ENCODE results near the gene TAPBPL.
"Not testable (repeated sequence)": the region's sequence is repeated elsewhere in the genome, so short reads cannot be mapped to it uniquely, and the experiment has no call there.

The TAPBPL gene

DNA sequence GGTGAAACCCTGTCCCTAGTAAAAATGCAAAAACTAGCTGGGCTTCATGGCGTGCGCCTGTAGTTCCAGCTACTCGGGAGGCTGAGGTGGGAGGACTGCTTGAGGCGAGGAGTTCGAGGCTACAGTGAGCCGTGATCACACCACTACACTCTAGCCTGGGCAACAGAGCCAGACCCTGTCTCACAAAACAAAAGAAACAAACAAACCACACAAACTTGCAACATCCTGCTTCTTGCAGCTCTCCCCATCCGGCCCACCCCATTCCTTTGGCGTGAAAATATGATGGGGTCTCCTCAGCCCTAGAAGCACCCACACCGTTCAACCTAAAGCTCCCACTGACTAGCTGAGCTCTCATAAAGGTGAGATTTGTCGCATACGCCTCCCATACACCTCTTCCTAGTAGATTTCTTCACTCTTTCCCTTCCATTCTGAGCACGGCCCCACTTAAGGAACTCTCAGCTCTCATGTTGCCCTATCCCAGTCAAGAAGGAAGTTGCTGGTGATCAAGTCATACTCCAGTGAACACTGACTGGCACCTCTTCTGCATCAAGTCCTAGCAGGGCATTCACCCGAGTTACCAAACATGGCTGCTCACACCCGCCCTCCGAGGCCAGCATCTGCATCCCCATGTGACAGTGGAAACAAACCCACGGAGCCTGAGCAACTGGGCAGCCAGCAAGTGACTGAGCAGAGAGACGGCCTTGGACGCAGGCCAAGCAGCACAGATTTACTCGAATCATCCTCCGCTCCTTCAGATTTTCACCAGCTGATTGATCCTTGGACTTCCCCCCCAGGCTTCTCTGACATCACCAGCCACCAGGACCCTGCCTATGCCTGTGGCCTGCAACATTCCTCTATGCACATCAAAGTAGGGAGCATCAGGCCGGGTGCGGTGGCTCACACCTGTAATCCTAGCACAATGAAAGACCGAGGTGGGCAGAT lies 26.0 kb upstream of the TAPBPL start:
- Histone ChIP-seq H3K27ac (ENCODE audit: insufficient read depth, low read depth, low read length, poor library complexity, severe bottlenecking) (no peak overlapping the region), H3K4me1 (ENCODE audit: control insufficient read depth, insufficient read depth, low read length) (no peaks in the 10 kb centered on the region), H3K9me3 (ENCODE audit: control insufficient read depth, low read length) (no peaks in the 10 kb centered on the region), H3K4me3 (ENCODE audit: insufficient read depth, low read depth, low read length) (no peak overlapping the region), H3K36me3 (ENCODE audit: control insufficient read depth, insufficient read depth, low read length) (no peaks in the 10 kb centered on the region), H3K27me3 (ENCODE audit: control insufficient read depth, insufficient read depth, low read length, poor library complexity, severe bottlenecking) (no peaks in the 10 kb centered on the region)
- 94 to 95% methylated on average over 23 of the region's 23 CpGs for WGBS, 2 experiments

DNA sequence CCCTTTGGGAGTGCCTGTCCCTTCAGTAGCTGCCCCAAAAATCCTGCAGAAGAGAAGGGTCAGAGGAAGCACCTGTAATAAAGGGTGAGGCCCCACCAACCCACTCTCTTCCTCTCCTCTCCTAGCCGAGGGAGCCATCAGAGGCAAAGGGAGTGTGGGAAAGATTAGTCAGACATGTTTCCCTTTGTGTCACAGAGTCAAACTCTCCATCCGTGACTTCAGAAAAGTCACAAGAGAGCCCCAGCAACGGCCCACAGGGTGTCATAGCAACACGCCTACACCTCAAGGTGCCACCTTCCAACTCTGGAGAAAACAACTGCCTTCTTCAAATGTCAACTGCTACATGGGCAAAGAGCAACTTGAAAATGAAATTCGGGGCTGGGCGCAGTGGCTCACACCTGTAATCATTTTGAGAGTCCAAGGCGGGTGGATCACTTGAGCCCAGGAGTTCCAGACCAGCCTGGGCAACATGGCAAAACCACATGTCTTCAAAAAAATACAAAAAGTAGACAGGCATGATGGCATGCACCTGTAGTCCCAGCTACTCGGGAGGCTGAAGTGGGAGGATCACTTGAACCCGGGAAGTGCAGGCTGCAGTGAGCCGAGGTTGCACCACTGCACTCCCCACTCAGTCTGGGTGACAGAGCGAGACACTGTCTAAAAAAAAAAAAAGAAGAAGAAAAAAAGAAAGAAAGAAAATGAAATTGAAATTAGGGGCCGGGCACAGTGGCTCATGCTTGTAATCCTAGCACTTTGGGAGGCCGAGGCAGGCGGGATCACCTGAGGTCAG lies 24.8 kb upstream of the TAPBPL start:
- H3K27me3 ChIP-seq (ENCODE audit: control insufficient read depth, insufficient read depth, low read length, poor library complexity, severe bottlenecking), result no peaks in the 10 kb centered on the region
- no peaks in the 10 kb centered on the region for H3K9me3 ChIP-seq (ENCODE audit: control insufficient read depth, low read length)
- no peaks in the 10 kb centered on the region for H3K36me3 ChIP-seq (ENCODE audit: control insufficient read depth, insufficient read depth, low read length)
- no peak overlapping the region for H3K27ac ChIP-seq (ENCODE audit: insufficient read depth, low read depth, low read length, poor library complexity, severe bottlenecking)
- H3K4me3 ChIP-seq (ENCODE audit: insufficient read depth, low read depth, low read length), result no peak overlapping the region
- 90 to 91% methylated on average over 14 of the region's 14 CpGs for WGBS, 2 experiments
- H3K4me1 ChIP-seq (ENCODE audit: control insufficient read depth, insufficient read depth, low read length), result no peaks in the 10 kb centered on the region

DNA sequence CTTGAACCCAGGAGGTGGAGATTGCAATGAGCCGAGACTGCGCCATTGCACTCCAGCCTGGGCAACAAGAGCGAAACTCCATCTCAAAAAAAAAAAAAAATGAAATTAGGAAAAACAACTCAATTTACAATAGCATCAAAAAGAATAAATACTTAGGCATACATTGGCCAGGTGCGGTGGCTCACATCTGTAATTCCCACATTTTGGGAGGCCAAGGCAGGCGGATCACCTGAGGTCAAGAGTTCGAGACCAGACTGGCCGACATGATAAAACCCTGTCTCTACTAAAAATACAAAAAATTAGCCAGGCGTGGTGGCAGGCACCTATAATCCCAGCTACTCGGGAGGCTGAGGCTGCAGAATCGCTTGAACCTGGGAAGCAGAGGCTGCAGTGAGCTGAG lies 24.0 kb upstream of the TAPBPL start:
- H3K27ac ChIP-seq (ENCODE audit: insufficient read depth, low read depth, low read length, poor library complexity, severe bottlenecking), result not testable (repeated sequence)

DNA sequence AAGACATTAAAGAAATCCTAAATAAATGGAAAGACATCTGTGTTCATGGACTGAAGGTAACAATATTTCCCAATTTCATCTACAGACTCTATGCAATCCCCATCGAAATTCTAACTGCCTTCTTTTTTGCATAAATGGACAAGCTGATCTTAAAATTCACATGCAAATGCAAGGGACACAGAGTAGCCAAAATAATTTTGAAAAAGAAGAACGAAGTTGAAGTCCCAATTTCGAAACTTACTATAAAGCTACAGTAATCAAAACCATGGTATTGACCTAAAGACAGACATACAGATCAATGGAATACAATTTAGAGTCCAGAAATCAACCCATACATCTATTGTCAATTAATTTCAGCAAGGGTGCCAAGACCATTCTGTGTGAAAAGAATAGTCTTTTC lies 23.5 kb upstream of the TAPBPL start:
- Histone ChIP-seq H3K4me1 (ENCODE audit: control insufficient read depth, insufficient read depth, low read length) (no peaks in the 10 kb centered on the region), H3K27me3 (ENCODE audit: control insufficient read depth, insufficient read depth, low read length, poor library complexity, severe bottlenecking) (no peaks in the 10 kb centered on the region), H3K9me3 (ENCODE audit: control insufficient read depth, low read length) (no peaks in the 10 kb centered on the region), H3K36me3 (ENCODE audit: control insufficient read depth, insufficient read depth, low read length) (no peaks in the 10 kb centered on the region), H3K27ac (ENCODE audit: insufficient read depth, low read depth, low read length, poor library complexity, severe bottlenecking) (no peak overlapping the region), H3K4me3 (ENCODE audit: insufficient read depth, low read depth, low read length) (no peak overlapping the region)
- WGBS, 2 experiments, result 90 to 98% methylated on average over 3 of the region's 3 CpGs

More for the DNA sequence above, 24.0 kb upstream of the TAPBPL start:
- 92% methylated on average over 10 of the region's 10 CpGs for WGBS, 2 experiments
- H3K27me3 ChIP-seq (ENCODE audit: control insufficient read depth, insufficient read depth, low read length, poor library complexity, severe bottlenecking); H3K4me3 ChIP-seq (ENCODE audit: insufficient read depth, low read depth, low read length); H3K9me3 ChIP-seq (ENCODE audit: control insufficient read depth, low read length); H3K4me1 ChIP-seq (ENCODE audit: control insufficient read depth, insufficient read depth, low read length); H3K36me3 ChIP-seq (ENCODE audit: control insufficient read depth, insufficient read depth, low read length): not testable (repeated sequence)

DNA sequence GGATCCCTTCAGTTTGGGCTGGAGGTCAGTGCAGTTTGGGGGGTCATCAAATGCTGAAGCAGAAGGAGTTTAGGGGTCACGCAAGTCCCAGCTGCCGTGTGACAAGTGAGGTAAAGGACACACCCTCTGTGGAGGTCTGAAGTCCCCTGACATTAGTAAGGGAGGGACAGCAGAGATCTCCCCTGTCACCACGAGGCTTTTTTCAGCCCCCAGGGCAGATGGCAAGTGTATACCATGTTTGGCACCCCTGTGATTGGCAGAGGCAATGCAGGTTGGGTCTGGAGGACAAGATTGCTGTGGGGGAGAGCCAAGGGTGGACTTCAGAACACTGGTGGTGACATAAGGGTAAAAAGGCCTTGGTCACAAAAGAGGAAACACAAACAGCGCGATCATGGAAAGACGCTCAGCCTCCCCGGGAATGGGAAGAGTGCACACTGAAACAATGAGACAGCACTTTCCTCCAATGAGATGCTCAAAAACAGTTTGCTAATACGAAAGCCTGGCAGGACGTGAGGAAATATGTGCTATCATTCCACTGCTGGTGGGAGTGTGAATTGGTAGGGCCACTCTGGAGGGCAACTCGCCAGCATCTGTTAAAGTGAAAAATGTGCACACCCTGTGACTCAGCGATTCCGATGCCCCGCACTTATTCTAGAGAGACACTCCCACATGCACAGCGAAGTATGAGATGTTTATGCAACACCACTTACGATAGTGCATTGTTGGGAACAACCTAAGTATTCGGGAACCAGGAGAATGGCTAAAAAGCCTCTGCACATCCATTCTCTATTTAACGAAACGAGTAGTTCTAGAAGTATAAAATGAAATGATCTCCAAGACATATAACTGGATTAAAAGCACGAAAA lies 21.5 kb upstream of the TAPBPL start:
- Histone ChIP-seq H3K27ac (ENCODE audit: insufficient read depth, low read depth, low read length, poor library complexity, severe bottlenecking) (no peak overlapping the region), H3K9me3 (ENCODE audit: control insufficient read depth, low read length) (no peaks in the 10 kb centered on the region), H3K27me3 (ENCODE audit: control insufficient read depth, insufficient read depth, low read length, poor library complexity, severe bottlenecking) (no peaks in the 10 kb centered on the region), H3K36me3 (ENCODE audit: control insufficient read depth, insufficient read depth, low read length) (no peaks in the 10 kb centered on the region), H3K4me3 (ENCODE audit: insufficient read depth, low read depth, low read length) (no peak overlapping the region), H3K4me1 (ENCODE audit: control insufficient read depth, insufficient read depth, low read length) (no peaks in the 10 kb centered on the region)
- 93% methylated on average over 19 of the region's 19 CpGs for WGBS, 2 experiments

DNA sequence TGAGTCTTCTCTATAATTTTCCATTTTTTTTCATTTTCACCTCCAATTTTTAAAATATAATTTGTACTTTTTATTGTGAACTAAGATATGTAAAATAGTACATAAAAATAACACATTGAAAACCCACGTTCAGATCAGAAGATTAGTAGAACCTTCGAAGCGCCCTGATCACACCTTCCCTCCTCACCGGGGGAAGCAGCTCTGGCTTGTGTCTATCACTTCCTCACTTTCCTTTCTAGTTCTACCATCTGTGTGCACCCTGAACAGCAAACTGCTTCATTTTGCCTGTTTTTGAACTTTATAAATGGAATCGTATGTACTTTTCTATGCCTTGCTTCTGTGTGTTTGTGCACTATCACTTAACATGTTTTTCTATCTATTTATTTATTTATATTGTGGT lies 18.9 kb upstream of the TAPBPL start:
- Histone ChIP-seq H3K27ac (ENCODE audit: insufficient read depth, low read depth, low read length, poor library complexity, severe bottlenecking) (no peak overlapping the region), H3K36me3 (ENCODE audit: control insufficient read depth, insufficient read depth, low read length) (no peaks in the 10 kb centered on the region), H3K4me3 (ENCODE audit: insufficient read depth, low read depth, low read length) (no peak overlapping the region), H3K9me3 (ENCODE audit: control insufficient read depth, low read length) (no peaks in the 10 kb centered on the region), H3K4me1 (ENCODE audit: control insufficient read depth, insufficient read depth, low read length) (no peaks in the 10 kb centered on the region), H3K27me3 (ENCODE audit: control insufficient read depth, insufficient read depth, low read length, poor library complexity, severe bottlenecking) (no peaks in the 10 kb centered on the region)
- WGBS, 2 experiments, result 91 to 97% methylated on average over 4 of the region's 5 CpGs

DNA sequence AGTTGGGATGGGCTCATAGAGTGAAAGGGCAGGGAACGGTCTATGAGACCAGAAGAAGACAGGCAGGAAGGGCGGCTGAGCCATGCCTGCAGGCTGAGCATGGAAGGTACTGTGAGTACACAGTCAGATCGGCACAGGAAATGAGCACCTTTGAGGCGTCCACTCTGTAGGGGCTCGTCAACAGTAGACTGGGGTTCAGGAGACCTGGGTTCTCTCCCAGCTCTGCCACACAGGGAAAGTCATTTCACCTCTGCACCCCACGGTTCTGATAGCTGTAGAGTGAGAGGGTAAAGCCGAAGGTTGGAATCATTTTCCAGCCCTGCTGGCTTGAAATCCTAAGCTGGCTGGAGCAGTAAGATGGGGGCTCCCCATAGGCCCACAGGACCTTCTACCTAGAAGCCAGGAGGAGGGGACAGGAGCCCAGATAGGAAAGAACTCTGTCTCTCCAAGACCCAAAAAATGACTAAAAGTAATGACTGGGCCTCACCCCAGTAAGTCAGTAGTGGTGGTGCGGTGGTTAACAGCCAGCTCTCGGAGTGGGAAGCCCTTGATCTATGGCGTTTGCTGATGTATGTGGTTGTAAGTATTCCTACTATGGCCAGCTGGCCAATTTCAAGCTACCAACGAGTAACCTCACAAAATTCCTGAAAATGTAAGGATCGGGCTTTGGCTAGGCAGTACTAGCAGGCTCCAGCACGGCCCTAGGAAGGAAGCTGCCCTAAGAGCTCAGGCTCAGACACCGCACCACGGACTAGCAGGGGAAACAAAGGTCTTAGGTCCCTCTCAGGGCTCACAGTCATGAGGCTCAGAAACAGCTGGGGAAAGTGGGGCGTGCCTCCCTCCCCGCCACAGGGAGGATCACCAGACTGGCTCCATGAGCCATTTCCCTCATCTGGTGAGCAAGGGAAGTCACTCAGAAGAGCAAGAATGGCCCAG lies 17.4 kb upstream of the TAPBPL start:
- no peaks in the 10 kb centered on the region for H3K4me1 ChIP-seq (ENCODE audit: control insufficient read depth, insufficient read depth, low read length)
- no peak overlapping the region for H3K27ac ChIP-seq (ENCODE audit: insufficient read depth, low read depth, low read length, poor library complexity, severe bottlenecking)
- H3K27me3 ChIP-seq (ENCODE audit: control insufficient read depth, insufficient read depth, low read length, poor library complexity, severe bottlenecking), result no peaks in the 10 kb centered on the region
- H3K4me3 ChIP-seq (ENCODE audit: insufficient read depth, low read depth, low read length), result no peak overlapping the region
- H3K9me3 ChIP-seq (ENCODE audit: control insufficient read depth, low read length), result no peaks in the 10 kb centered on the region
- H3K36me3 ChIP-seq (ENCODE audit: control insufficient read depth, insufficient read depth, low read length), result no peaks in the 10 kb centered on the region
- WGBS, 2 experiments, result 88 to 92% methylated on average over 17 of the region's 17 CpGs

DNA sequence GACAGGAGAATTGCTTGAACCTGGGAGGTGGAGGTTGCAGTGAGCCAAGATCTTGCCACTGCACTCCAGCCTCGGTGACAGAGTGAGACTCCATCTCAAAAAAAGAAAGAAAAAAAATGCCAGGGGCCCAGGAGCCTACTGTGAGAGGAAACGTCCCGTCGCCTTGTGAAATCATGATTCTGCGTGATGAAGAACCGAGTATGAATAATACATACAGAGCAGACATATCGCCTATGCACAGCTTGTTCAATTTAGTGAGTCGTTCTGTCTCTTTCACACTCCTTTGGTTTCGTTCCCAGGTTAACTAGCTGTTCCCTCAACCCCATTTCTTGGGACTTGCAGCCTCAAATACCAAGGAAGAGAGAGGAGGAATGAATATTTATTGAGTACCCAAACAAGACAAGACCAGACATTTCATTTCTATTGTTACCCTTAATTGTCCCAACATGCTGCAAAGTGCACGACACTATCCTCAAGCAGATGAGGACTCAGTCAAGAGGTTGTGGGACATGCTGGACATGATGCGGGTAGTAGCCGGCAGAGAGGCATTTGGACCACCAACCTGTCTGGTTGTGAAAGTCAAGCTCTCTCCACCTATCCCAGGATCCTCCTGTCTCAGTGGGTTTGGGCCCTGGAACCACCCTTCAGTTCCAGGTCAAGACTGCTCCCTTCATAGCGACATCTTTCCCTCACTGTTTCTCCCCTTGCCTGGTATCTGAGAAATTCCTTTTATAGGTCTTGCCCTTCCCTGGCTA lies 15.7 kb upstream of the TAPBPL start:
- H3K27ac ChIP-seq (ENCODE audit: insufficient read depth, low read depth, low read length, poor library complexity, severe bottlenecking), result no peak overlapping the region
- WGBS, 2 experiments, result 87 to 88% methylated on average over 13 of the region's 13 CpGs
- H3K4me3 ChIP-seq (ENCODE audit: insufficient read depth, low read depth, low read length), result no peak overlapping the region
- H3K27me3 ChIP-seq (ENCODE audit: control insufficient read depth, insufficient read depth, low read length, poor library complexity, severe bottlenecking), result no peaks in the 10 kb centered on the region
- H3K9me3 ChIP-seq (ENCODE audit: control insufficient read depth, low read length), result no peaks in the 10 kb centered on the region
- H3K4me1 ChIP-seq (ENCODE audit: control insufficient read depth, insufficient read depth, low read length), result no peaks in the 10 kb centered on the region
- H3K36me3 ChIP-seq (ENCODE audit: control insufficient read depth, insufficient read depth, low read length), result no peaks in the 10 kb centered on the region

DNA sequence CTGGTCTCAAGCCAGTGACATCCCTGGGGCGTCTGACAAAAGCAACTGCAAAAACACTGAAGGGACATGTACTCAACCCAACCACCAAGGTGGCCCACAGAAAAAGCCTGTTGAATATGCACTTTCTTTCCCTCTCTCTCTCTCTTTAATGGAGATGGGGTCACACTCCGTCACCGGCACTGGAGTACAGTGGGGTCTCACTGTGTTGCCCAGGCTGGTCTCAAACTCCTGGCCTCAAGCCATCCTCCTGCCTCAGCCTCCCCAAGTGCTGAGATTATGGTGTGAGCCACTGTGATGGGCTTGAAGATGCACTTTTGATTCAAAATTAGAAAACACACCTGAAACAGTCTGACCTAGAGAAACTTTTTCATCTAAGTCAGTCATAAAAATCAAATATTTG lies 14.3 kb upstream of the TAPBPL start:
- H3K9me3 ChIP-seq (ENCODE audit: control insufficient read depth, low read length), result no peaks in the 10 kb centered on the region
- no peaks in the 10 kb centered on the region for H3K27me3 ChIP-seq (ENCODE audit: control insufficient read depth, insufficient read depth, low read length, poor library complexity, severe bottlenecking)
- 84 to 97% methylated on average over 3 of the region's 3 CpGs for WGBS, 2 experiments
- no peak overlapping the region for H3K4me3 ChIP-seq (ENCODE audit: insufficient read depth, low read depth, low read length)
- H3K36me3 ChIP-seq (ENCODE audit: control insufficient read depth, insufficient read depth, low read length), result no peaks in the 10 kb centered on the region
- H3K27ac ChIP-seq (ENCODE audit: insufficient read depth, low read depth, low read length, poor library complexity, severe bottlenecking), result no peak overlapping the region
- no peaks in the 10 kb centered on the region for H3K4me1 ChIP-seq (ENCODE audit: control insufficient read depth, insufficient read depth, low read length)
